GM21360 (cell line): Measurements from ENCODE around the gene ASPHD1.
"Not testable (repeated sequence)": the region's sequence is repeated elsewhere in the genome, so short reads cannot be mapped to it uniquely, and the experiment has no call there.

Source experiments
- ATAC-seq: cut with Tn5 transposase; IDR thresholded peaks from one replicate; pipeline ENCODE4 v1.9.1; 2021; ENCODE audit warnings: mild to moderate bottlenecking, moderate library complexity; ENCODE audit not compliant: unreplicated experiment

Gene ASPHD1

DNA sequence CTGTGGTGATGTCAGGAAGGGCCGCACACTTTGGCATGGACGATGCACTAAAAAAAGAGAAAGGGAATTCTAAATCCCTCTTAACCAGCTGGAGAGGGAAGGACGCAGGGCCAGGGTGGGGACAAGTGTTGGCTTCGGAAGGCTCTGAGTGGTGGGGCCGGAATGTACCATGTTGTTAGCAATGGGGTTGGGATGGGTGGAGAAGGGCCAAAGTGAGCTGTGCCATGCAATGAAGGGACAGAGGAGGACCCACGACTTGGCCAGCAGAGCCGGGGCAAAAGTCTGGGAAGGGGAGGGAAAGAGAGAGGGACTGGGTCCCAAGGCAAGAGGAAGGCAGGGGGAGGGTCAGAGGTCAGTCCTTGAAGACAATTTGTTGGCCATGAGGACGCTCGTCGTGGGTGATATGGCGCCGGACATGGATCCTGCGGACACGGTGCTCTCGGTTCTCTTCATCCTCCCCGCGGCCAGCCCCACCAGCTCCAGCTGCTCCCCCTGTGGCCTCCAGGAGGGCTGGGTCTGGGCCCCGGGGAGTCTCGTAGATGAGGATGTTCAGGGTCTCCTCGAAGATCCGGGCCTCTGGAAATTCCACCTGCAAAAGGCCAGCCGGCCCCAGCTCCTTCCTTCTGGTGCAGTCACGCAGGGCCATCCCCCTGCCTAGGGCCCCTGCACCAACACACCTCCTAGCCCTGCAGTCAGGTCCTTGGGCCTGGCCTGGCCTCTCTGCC lies 6.4 kb downstream of the ASPHD1 start:
- ATAC-seq, result no peak

DNA sequence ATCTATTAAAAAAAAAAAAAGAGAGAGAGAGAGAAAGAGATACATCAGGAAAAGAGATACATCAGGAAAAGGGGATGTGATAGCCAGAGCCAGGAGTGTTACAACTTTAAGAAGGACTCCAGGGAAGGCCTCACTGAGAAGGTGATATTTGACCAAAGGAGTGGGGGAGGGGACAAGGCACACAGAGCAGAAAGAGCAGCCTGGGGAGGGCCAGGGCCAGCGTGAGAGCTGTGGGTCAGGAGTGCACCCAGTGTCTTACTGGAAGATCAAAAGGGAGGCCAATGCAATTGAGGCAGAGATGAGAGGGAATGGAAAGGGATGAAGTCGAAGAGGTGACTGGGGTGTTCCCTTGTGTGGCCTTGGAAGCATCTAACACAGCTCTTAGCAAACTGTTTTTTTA lies 7.7 kb downstream of the ASPHD1 start:
- ATAC-seq, result no peak

DNA sequence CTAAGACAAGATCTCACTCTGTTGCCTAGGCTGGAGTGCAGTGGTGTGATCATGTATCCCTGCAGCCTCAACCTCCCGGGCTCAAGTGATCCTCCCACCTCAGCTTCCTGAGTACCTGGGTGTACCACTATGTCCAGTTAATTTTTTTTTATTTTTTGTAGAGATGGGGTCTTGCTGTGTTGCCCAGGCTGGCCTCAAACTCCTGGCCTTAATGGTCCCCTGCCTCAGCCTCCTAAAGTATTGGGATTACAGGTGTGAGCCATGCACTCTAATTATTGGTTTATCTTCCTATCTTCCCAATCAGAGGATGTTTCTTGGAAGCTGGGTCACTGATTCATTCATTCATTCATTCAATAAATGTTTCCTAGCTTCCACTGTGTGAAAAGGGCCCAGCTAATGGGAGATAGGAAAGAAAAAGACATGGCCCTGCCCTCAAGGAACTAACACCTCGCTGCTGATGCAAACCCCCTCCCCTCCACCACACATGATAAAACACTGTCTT lies 8.5 kb downstream of the ASPHD1 start:
- no peak for ATAC-seq

DNA sequence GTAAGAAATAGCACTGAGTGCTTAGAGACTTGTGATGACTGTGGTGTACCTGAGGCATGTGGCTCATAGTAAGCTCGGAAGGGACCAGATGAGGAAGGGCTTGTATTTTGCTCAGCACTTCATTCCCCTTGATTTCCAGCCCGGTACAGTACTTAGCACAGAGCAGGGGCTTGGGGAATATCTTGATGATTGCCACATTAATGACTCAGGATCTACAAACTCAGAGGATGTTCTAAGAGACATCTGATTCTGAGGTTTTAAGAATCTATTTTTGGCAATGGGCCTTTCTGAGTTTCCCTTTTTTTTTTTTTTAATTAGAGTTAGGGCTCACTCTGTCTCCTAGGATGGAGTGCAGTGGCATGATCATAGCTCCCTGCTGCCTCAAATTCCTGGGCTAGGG lies 9.1 kb downstream of the ASPHD1 start:
- no peak for ATAC-seq

DNA sequence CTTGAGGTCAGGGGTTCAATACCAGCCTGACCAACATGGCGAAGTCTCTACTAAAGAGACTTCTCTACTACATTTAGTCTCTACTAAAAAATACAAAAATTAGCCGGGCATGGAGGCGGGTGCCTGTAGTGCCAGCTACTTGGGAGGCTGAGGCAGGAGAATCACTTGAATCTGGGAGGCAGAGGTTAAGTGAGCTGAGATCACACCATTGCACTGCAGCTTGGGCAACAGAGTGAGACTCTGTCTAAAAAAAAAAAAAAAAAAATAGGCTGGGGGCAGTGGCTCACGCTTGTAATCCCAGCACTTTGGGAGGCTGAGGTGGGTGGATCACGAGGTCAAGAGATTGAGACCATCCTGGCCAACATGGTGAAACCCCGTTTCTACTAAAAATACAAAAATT lies 9.6 kb downstream of the ASPHD1 start:
- not testable (repeated sequence) for ATAC-seq

DNA sequence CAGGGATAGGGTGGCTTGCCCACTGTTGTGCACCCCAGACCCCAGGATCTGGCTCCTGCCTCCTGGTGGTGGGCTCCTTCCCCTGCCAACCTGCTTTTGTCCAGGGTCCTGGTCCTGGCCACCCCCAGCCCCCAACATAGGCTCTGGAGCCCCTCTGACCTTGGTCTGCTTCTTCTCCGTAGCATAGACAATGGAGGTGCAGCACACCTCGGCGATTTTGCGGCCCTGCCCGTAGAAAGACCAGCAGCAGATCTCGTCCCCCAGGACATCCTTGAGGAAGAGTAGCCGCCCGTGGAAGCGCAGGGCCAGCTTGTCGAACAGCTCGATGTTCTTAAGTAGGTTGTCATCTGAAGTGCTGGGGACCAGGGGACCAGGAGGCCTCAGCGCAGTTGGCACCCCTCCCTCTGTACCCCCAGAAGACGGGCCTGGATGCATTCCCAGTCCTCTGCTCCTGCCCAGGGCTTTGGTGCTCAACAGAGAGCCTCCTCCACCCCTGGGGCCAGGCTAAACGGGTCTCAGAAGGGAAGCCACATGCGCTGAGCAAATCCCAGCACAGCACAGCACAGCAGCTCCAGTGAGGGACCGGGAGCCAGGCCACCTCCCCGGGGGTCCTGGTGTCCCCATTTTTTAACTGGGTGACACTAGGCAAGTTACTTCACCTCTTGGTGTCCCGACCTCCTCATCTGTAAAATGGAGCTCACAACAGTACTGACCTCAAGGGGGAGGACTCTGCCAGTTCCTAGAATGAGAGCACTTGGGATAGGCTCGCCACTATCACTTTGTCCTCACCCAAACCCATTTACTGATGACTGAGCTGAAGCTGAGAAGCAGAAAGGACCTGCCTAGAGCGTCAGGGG lies 10.8 kb downstream of the ASPHD1 start:
- no peak for ATAC-seq

DNA sequence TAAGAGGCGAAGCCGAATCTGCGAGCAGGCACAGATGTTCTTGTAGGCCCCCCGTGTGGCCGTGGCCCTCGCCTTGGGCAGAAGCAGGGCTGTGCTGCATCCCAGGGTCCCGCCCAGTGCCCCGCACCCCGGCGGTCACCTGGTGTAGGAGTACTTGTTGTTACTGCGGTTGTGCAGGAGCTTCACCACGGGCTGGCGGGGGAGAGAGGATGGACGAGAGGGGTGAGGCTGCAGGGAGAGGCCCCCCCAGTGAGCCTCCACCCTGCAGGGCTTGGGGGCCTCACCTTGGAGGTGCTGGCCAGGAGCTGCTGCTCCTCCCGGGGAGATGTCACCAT lies 11.4 kb downstream of the ASPHD1 start:
- no peak for ATAC-seq

DNA sequence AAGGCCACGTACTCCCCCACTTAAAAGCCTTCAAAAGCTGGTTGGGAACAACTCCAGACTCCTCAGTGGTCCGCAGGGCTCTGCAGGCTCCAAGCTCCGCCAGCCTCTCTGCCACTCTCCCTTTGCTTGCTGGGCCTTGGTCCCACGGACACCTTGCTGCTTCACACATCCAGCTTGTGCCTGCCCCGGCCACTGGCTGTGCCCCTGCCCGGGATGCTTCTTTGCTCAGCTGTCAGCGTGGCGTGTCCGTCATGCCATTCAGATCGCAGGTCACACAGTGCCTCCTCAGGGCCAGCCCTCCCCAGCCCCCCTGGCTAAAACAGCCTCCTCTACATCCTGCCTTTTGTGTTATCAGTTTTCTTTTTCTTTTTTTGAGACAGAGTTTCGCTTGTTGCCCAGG lies 11.8 kb downstream of the ASPHD1 start:
- ATAC-seq, result no peak

DNA sequence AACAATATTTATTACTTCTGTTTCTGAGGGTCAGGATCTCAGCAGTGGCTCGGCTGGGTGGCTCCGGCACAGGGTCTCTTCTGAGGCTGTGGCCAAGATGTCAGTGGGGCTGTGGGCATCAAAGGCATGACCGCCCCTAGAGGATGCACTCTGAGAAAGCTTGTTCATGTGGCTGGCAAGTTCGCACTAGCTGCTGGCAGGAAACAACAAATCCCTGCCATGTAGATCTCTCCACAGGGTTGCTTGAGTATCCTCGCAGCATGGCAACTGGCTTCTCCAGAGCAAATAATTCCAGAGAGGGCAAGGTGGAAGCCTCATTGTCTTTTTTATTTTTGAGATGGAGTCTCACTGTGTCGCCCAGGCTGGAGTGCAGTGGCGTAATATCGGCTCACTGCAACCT lies 13.2 kb downstream of the ASPHD1 start:
- ATAC-seq, result no peak

DNA sequence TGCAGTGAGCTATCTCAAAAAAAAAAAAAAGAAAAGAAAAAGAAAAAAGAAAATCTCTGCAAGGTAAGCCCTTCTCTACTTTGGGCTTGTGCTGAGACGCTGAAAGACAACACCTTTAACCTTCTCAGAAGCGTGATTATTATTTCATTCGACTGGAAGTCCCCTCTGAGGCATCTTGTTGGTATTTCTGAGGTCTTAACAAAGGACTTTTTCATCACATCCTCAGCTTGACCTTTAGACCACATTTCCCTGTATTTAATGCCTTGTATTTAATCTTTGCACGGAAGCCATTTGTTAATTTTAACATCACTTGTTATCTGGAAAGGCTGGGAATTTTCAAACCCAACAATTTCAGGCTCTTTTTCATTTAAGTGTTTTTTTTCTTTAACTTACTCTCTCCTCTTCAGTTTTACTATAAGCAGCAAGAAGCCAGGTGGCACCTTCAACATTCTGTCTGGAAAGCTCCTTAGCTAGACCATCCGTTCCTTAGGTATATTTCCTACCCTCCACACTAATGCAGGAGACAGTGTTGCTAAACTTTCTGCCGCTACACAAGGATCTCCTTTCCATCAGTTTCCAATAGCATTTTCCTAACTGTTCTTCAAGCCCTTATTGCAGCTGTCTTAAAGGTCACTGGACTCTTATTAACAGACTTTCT lies 15.4 kb downstream of the ASPHD1 start:
- no peak for ATAC-seq

DNA sequence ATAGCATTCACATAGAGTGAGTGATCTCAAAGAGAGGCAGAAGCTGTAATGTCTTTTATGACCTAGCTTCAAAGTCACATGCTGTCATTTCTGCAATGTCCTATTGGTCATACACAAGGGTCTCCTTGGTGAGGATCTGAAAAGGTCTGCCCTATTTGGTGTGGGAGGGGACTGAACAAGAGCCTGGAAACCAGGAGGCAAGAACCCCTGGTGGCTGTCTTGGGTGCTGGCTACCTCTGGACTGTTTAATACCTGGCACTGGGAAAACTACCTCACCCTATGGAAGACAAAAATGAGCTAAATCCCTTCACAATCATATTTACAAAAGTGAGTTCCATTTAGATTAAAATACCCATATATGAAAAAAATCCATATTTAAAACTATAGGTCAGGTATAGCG lies 16.7 kb downstream of the ASPHD1 start:
- ATAC-seq, result no peak

DNA sequence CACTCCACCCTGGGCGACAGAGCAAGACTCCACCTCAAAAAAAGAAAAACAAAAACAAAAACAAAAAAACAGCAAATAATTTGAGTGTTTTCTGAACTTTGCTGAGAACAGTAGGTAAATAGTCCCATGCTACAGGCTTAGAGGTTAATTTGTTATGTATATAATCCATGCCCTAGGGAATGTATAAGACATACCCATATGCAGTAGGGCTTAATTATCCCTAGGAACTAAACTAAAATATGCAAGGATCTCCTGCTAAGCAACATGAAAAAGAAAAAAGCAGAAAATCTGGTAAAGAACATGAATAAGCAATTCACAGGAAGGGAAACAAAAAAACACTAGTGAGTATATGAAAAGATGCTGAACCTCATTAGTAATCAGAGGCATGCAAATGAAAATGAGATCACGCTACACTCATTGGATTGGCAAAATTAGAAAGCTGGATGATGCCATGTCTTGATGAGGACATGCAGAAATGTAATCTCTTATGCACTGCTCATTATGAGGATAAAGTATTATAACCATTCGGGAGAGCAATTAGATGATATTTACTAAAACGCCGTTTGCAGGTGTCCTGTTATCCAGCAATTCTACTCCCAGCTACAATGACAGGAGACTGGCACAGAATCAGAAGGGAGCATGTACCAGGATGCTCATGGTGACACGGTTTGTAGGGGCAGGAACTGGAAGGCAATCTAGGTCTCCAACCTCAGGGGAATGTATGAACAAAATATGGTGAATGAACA lies 20.2 kb downstream of the ASPHD1 start:
- ATAC-seq, result no peak

DNA sequence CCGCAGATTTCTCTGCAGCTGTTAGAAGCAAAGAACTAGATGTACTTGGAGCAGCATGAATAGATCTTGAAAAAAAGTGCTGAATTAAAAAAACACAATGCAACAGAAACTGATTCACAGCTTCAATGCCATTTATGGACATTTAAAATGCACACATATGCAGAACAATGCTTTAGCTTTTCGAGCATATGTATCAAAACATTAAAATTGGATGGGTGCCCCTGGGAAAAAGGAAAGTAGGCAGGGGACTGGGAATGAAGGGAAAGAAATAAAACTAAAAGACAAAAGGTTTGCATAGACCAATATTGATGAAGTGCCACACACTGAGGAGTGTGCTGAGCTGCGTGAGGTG lies 20.7 kb downstream of the ASPHD1 start:
- no peak for ATAC-seq

DNA sequence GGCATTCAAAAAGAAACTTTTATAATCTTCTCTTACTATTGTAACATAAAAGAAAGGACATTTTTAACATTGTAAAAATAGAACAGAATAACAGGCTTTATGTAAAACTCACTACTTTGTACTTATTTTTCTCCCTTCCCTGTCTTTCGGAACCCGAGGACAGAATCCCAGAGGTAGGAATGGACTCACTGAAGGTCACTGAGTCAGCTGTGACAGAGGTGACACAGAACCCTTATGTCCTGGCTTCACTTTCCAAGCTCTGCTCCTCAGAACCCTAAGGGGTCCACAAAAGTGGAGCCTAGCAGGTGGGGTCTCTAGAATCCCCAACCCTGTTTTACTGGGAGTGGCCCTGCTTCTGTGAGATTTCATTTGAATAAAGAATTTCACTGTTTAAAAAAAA lies 22.0 kb downstream of the ASPHD1 start:
- no peak for ATAC-seq

DNA sequence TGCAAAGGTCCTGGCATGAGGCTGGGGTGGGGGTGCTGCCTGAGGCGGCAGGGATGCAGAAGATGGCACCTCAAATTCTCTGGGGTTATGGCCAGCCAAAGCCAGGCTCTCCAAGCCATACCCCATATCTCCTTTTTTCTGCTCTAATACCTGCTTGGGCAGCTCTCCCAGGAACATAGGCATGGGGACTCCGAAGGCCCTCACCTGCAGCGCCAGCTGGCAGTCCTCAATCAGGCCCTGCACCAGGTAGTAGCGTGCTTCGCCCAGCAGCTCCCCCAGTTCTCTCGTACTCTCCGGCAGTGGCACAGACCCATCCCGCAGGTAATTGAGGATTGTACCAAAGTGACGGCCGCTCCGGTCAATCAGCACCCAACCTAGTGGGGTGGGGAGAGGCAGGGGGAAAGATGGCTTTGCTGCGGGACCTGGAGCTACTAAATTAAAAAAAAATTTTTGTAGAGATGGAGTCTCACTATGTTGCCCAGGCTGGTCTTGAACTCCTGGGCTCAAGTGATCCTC lies 22.8 kb downstream of the ASPHD1 start:
- no peak for ATAC-seq

DNA sequence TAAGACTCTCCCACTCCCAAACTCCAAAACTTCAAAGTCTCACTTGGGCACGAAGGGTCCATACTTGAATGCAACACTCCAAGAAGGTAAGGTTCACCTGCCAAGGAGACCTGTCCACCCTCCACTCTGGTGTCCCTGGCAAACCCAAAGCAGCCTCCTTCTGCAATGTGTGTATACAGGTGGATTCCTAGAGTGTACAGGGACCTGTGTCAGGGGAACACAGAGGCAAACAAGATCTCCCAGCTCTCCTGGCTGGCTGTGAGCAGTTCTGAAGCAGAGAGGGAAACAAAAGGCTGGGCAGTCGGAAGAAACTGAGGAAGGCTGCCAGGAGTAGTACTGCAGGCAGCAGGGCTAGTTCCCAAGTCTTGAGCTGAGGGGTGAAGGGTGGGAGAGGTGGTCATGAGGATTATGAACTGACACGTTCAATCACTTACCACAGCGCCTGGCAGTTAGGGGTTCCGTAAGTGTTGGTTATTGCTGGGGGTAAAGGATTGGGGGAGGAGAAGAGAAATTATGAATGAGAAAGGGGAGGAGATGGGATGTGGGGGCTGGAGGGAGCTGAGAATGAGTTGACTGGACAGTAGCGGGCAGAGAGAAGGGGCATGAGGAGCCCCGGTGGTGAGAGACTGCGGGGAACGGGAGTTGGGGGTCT lies 24.9 kb downstream of the ASPHD1 start:
- no peak for ATAC-seq

DNA sequence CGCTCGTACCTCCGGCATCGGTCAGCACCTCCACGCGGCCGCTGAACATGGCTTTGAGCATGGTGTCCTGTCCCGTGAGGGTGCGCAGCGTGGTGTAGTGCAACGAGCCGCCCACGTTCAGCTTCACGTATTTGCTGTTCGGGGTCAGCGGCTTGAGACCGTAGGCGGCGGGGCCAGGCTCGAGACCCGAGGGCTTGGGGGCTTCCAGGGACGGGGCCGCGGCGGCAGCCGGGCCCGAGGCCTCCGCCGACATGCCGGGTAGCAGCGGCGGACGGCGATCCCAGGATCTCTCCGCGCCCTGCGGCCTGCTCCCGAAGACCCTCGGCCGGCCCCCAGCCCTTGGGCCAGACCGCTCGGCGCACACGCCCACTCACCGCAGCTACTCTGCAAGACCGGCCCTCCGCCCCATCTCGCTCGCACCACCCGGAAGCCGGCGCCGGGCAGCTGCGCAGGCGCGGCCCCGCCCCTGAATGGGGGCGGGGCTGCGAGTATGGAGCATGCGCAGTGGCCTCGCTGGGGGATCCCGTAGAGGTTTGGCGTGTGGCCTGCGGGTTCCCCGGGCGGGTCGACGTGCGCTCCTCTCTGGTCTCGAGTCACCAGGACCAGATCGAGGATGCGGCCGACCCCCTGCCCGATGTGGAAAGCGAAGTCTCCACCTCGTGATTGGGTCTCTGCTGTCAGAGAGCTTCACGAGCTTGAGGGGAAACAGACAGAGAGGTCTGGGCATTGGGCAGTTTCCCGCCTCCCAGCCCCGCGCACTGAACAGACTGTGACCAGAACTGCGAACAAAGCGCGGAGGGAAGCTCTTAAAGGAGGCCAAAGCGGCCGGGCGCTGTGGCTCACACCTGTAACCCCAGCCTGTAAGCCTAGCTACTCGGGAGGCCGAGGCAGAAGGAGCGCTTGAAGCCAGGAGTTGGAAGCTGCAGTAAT lies 25.8 kb downstream of the ASPHD1 start, which contains the start of gene KCTD13:
TSS of gene KCTD13 (minus strand) at position 446 of the 930 bp plus-strand sequence. CDS start at position 253, 193 bp downstream.
- ATAC-seq, result peak; percentile 83

DNA sequence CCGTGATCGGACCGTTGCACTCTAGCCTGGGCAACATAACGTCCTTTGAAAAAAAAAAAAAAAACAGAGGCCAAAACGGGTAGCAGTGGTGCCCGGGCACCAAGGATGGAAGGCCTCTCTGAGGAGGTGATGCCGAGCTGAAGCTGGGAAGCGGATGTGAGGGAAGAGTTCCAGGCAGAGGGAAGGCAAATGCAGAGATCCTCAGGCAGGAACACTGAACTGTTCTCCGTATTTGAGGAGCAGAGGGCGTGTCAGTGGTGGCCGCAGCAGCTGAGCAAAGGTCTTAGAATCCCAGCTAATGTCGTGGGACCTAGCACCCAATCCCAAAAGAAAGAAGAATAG lies 26.4 kb downstream of the ASPHD1 start:
- no peak for ATAC-seq
